ENCODE results near the gene SOX4. TPM values are rescaled to one million over a fixed set of nuclear protein-coding genes. Genes with fewer than 3 reads are reported as not detected.

Gene SOX4
- total and polyA plus RNA-seq, 2 donors (not counting 1 experiment from before 2014, with no cell fraction given): 3.5 to 5.0 TPM

- Histone ChIP-seq H3K9me3 (ENCODE audit: control extremely low read depth in 1 of 3, control insufficient read depth in 2 of 3, insufficient read depth in 1 of 3, low read length in 2 of 3) (no peaks in the 10 kb centered on the region), H4K20me1 (ENCODE audit: control insufficient read depth, insufficient read depth, low read length, poor library complexity, severe bottlenecking) (no peaks in the 10 kb centered on the region), H3K27me3 (replicated peaks in 1 of 4; ENCODE audit: control extremely low read depth in 1 of 4, control insufficient read depth in 3 of 4, insufficient read depth in 4 of 4, low read length in 3 of 4) (peaks cover 0 to 2% (median 0%) of the 10 kb centered on the region in 4 experiments), H3K4me3 (ENCODE audit: control extremely low read depth in 1 of 5, extremely low read depth in 1 of 5, insufficient read depth in 1 of 5, low read depth in 2 of 5, low read length in 4 of 5) (no peak overlapping the region), H3K36me3 (replicated peaks in 1 of 2; ENCODE audit: control extremely low read depth in 1 of 2, control insufficient read depth in 1 of 2, extremely low read depth in 1 of 2, insufficient read depth in 2 of 2, low read length in 1 of 2) (no peaks in the 10 kb centered on the region), H3K79me2 (ENCODE audit: control insufficient read depth, insufficient read depth, low read length) (no peaks in the 10 kb centered on the region), H3K4me2 (replicated peaks; ENCODE audit: low read depth, low read length, poor library complexity, severe bottlenecking) (no peak overlapping the region), H3K4me1 (ENCODE audit: control insufficient read depth in 2 of 2, insufficient read depth in 2 of 2, low read length in 2 of 2) (peaks cover 2 to 7% of the 10 kb centered on the region in 2 donors), H3K9ac (ENCODE audit: low read length) (no peak overlapping the region), H2AFZ (ENCODE audit: insufficient read depth, low read depth, low read length, poor library complexity, severe bottlenecking) (no peak overlapping the region), H3K27ac (ENCODE audit: low read length in 2 of 2) (no peak overlapping the region)
- intact Hi-C loops (cut with micrococcal nuclease): no loop called here
- Mint-ChIP-seq H3K27ac (no peak overlapping the region), H3K4me1 (peaks cover 2% of the 10 kb centered on the region), H3K27me3 (peaks cover 5% of the 10 kb centered on the region), H3K4me3 (no peak overlapping the region), H3K9me3 (ENCODE audit: insufficient read depth) (no peaks in the 10 kb centered on the region)
- DNase-seq: no peak
- ATAC-seq (ENCODE audit: low read depth): no peak
- TF ChIP-seq EZH2 (IDR thresholded peaks at IDR 0.05; ENCODE audit: borderline replicate concordance, insufficient read depth, low read depth, low read length, poor library complexity, severe bottlenecking) (no peak), CTCF (IDR thresholded peaks at IDR 0.05) (no peak)
- POLR2A ChIA-PET: no interaction called here
- CTCF ChIA-PET: no interaction called here
- WGBS (ENCODE audit: insufficient coverage): 49% methylated on average over 2 of the region's 3 CpGs
These were observed 22.0 kb downstream of the SOX4 start for GRCh38 chr6:21615504-21615903.

GRCh38 chr6:21616005-21616404 is 22.5 kb downstream of the SOX4 start:
- H3K27ac ChIP-seq (ENCODE audit: low read length in 2 of 2): no peak overlapping the region
- H2AFZ ChIP-seq (ENCODE audit: insufficient read depth, low read depth, low read length, poor library complexity, severe bottlenecking): no peak overlapping the region
- Mint-ChIP-seq H3K9me3 (ENCODE audit: insufficient read depth) (no peaks in the 10 kb centered on the region), H3K4me3 (no peak overlapping the region), H3K27ac (no peak overlapping the region), H3K4me1 (no peaks in the 10 kb centered on the region), H3K27me3 (peaks cover 5% of the 10 kb centered on the region)
- ATAC-seq (ENCODE audit: low read depth) (no peak), DNase-seq (no peak)
- no peak overlapping the region for H3K4me2 ChIP-seq (replicated peaks; ENCODE audit: low read depth, low read length, poor library complexity, severe bottlenecking)
- H3K9ac ChIP-seq (ENCODE audit: low read length): no peak overlapping the region
- H3K79me2 ChIP-seq (ENCODE audit: control insufficient read depth, insufficient read depth, low read length): no peaks in the 10 kb centered on the region
- TF ChIP-seq EZH2 (IDR thresholded peaks at IDR 0.05; ENCODE audit: borderline replicate concordance, insufficient read depth, low read depth, low read length, poor library complexity, severe bottlenecking) (no peak), CTCF (IDR thresholded peaks at IDR 0.05) (no peak)
- H3K4me1 ChIP-seq (ENCODE audit: control insufficient read depth in 2 of 2, insufficient read depth in 2 of 2, low read length in 2 of 2): peaks cover 0 to 2% of the 10 kb centered on the region in 2 donors
- WGBS (ENCODE audit: insufficient coverage): 75% methylated on average over 5 of the region's 5 CpGs
- no peaks in the 10 kb centered on the region for H4K20me1 ChIP-seq (ENCODE audit: control insufficient read depth, insufficient read depth, low read length, poor library complexity, severe bottlenecking)
- H3K27me3 ChIP-seq (replicated peaks in 1 of 4; ENCODE audit: control extremely low read depth in 1 of 4, control insufficient read depth in 3 of 4, insufficient read depth in 4 of 4, low read length in 3 of 4): peaks cover 0 to 2% (median 0%) of the 10 kb centered on the region in 4 experiments
- POLR2A ChIA-PET: no interaction called here
- intact Hi-C loops (cut with micrococcal nuclease): no loop called here
- H3K4me3 ChIP-seq (ENCODE audit: control extremely low read depth in 1 of 5, extremely low read depth in 1 of 5, insufficient read depth in 1 of 5, low read depth in 2 of 5, low read length in 4 of 5): no peak overlapping the region
- H3K36me3 ChIP-seq (replicated peaks in 1 of 2; ENCODE audit: control extremely low read depth in 1 of 2, control insufficient read depth in 1 of 2, extremely low read depth in 1 of 2, insufficient read depth in 2 of 2, low read length in 1 of 2): no peaks in the 10 kb centered on the region
- H3K9me3 ChIP-seq (ENCODE audit: control extremely low read depth in 1 of 3, control insufficient read depth in 2 of 3, insufficient read depth in 1 of 3, low read length in 2 of 3): no peaks in the 10 kb centered on the region
- CTCF ChIA-PET: no interaction called here

Data from B cell (primary cell).